Mucosa of descending colon (tissue), 3 donors: ENCODE data around the gene GTF3A. TPM values are rescaled to one million over a fixed set of nuclear protein-coding genes. Genes with fewer than 3 reads are reported as not detected.

Experiments used
- ATAC-seq: fragments of 200-7000 bp; cut with Tn5 transposase; one replicate; pipeline ENCODE4 v1.9.1; 2020; ENCODE audit warnings: mild to moderate bottlenecking, moderate library complexity
- DNase-seq, 3 donors: peaks; one replicate each; pipeline ENCODE4 v3.0.0-alpha.2; 2020
- H3K36me3 ChIP-seq: fragments of 200-600 bp; one replicate; pipeline ENCODE4 v1.8.0; 2021; ENCODE audit warnings: low read depth, mild to moderate bottlenecking
- H3K4me1 ChIP-seq: fragments of 200-600 bp; one replicate; pipeline ENCODE4 v1.8.0; 2021; ENCODE audit warnings: low read depth, mild to moderate bottlenecking
- H3K4me3 ChIP-seq: fragments of 200-600 bp; one replicate; pipeline ENCODE4 v1.8.0; 2021; ENCODE audit warnings: mild to moderate bottlenecking
- H3K9me3 ChIP-seq: fragments of 200-600 bp; one replicate; pipeline ENCODE4 v1.8.0; 2021; ENCODE audit warnings: mild to moderate bottlenecking
- CTCF ChIP-seq: fragments of 200-600 bp; IDR thresholded peaks from one replicate; pipeline ENCODE4 v1.8.0; 2022; ENCODE audit warnings: antibody characterized with exemption, mild to moderate bottlenecking
- intact Hi-C, 2 donors: fragments of 100-400 bp; cut with DNase I in 1 of 2; cut with micrococcal nuclease in 1 of 2; formaldehyde crosslinking; loops; one replicate each; pipeline versions ENCODE4 v1.11.0 to v1.11.1; 2022; cut with DNase I, micrococcal nuclease
- total RNA-seq, 3 donors: library from RNA; stranded (reverse); fragmentation: NEBNext Ultra II Directional in 2 of 3; extraction: Animal tissue kit (Norgen Biotek cat#: 25700) in 2 of 3; gene quantifications; one replicate each; pipeline versions ENCODE4 v1.2.1 to v1.2.4, GENCODE V29; 2021 to 2023
- donor health status: DM: no; HTN: no; CAD: no; lungs with moderate emphysema.
- donor health status: DM: no; HTN: no; CAD: no.
- donor health status: DM: no; HTN: yes; CAD: no.

The GTF3A gene
- total RNA-seq, 3 donors from 2014 or later, result 32.4 to 70.7 (median 43.0) TPM

DNA sequence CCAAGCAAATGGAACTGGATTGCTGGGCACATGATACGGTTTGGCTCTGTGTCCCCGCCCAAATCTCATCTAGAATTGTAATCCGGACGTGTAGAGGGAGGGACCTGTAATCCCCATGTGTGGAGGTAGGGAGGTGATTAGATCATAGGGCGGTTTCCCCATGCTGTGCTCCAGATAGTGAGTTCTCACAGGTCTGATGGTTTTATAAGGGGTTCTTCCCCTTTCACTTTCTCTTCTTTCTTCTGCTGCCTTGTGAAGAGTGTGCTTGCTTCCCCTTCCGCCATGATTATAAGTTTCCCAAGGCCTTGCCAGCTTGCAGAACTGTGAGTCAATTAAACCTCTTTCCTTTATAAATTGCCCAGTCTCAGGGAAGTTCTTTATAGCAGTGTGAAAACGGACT lies 58.6 kb downstream of the GTF3A start:
- H3K36me3 ChIP-seq, result no peaks in the 10 kb centered on the region
- peak; percentile 97 for ATAC-seq
- no peaks in the 10 kb centered on the region for H3K9me3 ChIP-seq
- H3K4me3 ChIP-seq, result no peak overlapping the region
- intact Hi-C loops, result no loop called here
- DNase-seq, result peak in 1 of 3 donors; percentile 40
- no peaks in the 10 kb centered on the region for H3K4me1 ChIP-seq
- no peak for TF ChIP-seq CTCF

DNA sequence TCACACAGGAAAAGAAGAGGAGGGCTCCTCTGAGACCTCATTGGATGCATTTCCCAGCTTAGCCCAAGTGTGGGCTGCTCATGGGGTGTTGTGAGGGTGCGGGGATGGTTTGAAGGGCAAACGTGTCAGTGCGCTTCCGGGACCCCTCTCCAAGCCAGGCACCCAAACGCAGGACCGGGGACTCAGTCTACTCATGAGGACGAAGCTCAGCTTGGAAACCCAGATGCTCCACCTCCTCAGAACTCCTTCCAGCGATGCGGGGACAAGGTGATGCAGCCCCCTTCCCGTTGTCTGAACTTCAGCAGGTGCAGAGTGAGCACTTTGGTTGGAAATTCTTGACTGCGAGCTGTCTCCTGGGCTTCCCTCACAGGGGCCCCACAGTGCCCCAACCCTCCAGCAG lies 59.0 kb downstream of the GTF3A start:
- DNase-seq (no peak), ATAC-seq (no peak)
- Histone ChIP-seq H3K9me3 (no peaks in the 10 kb centered on the region), H3K4me3 (no peak overlapping the region), H3K36me3 (no peaks in the 10 kb centered on the region), H3K4me1 (no peaks in the 10 kb centered on the region)
- TF ChIP-seq CTCF, result no peak
- intact Hi-C loops, result no loop called here

Other genes with a start within 250 kb of the GTF3A start
- 100 to 1,000 TPM; 721 to 896 (median 791) TPM for gene RPL21, start 173.1 kb upstream of the GTF3A start, total RNA-seq
- 10 to 100 TPM; 27.0 to 75.0 (median 34.9) TPM for gene RASL11A, start 153.8 kb upstream of the GTF3A start, total RNA-seq
- 10 to 100 TPM; 54.1 to 57.4 (median 56.3) TPM for gene MTIF3, start 25.9 kb downstream of the GTF3A start, total RNA-seq
- gene LNX2, start 195.9 kb downstream of the GTF3A start, total RNA-seq, result 10 to 100 TPM; 20.0 to 34.0 (median 26.2) TPM
- 100 to 1,000 TPM in 1 of 3 donors, 10 to 100 TPM in 2; 88.7 to 169 (median 91.0) TPM for gene POLR1D, start 197.3 kb downstream of the GTF3A start, total RNA-seq